PFSK-1 (cell line): ENCODE measurements around the gene CKAP2L.

ENCODE experiments used
- FOXP2 ChIP-seq: optimal IDR thresholded peaks from 2 replicates; pipeline ENCODE3; 2011; ENCODE audit warnings: borderline replicate concordance, control low read depth, inconsistent platforms; ENCODE audit not compliant: insufficient read depth; ENCODE audit errors: extremely low read length, extremely low read depth
- POLR2AphosphoS5 ChIP-seq: IDR thresholded peaks from 2 replicates; pipeline ENCODE4 v1.6.1; 2012; ENCODE audit warnings: low read depth, mild to moderate bottlenecking, control low read depth, low read length, moderate library complexity
- SIN3A ChIP-seq: IDR thresholded peaks from 2 replicates; pipeline ENCODE4 v1.6.1; 2012; ENCODE audit warnings: mild to moderate bottlenecking, low read length, moderate library complexity, borderline replicate concordance; ENCODE audit not compliant: insufficient read depth
- TAF1 ChIP-seq: IDR thresholded peaks from 2 replicates; pipeline ENCODE4 v1.6.1; 2012; ENCODE audit warnings: low read length, control low read depth, borderline replicate concordance; ENCODE audit not compliant: insufficient read depth
- TF ChIP-seq, protein P1 (sequence below), 2 experiments: IDR thresholded peaks; 2 replicates each; pipeline versions ENCODE4 v1.6.1 to v1.8.0; 2011 to 2012; ENCODE audit warnings: low read depth in 2 of 2, low read length in 2 of 2, control low read depth in 1 of 2, inconsistent platforms in 1 of 2, mild to moderate bottlenecking in 1 of 2, moderate library complexity in 1 of 2; ENCODE audit not compliant: insufficient read depth in 1 of 2

CKAP2L gene

DNA sequence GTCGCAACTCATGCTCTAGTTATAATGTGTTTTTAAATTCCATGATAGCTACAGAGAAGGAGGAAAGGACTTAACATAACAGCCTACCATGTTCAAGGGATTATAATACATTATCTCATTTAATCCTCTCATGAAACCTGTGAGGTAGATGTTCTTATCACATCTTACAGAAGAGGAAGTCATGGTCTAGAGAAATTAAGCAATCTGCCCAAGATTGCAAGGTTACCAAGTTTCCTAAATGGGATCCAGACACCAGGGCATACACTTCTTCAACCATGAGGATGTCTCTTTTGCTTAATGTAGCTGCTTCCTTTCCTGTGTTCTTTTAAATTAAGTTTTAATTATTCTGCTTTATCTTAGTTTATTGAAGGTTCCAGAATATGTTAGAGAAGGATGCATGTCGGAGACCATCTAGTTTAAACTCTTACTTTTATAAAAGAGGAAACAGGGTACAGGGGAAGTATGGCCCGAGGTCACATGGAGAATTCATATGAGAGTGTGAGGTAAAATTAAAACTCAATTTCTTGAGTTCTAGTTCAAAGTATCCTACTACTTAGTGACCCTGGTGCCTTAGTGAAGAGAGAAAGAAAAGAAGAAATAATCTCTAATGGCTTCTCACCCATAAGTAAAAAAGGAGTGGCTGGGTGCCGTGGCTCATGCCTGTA, 23.5 kb upstream of the CKAP2L start:
- TF ChIP-seq, protein P1, sequence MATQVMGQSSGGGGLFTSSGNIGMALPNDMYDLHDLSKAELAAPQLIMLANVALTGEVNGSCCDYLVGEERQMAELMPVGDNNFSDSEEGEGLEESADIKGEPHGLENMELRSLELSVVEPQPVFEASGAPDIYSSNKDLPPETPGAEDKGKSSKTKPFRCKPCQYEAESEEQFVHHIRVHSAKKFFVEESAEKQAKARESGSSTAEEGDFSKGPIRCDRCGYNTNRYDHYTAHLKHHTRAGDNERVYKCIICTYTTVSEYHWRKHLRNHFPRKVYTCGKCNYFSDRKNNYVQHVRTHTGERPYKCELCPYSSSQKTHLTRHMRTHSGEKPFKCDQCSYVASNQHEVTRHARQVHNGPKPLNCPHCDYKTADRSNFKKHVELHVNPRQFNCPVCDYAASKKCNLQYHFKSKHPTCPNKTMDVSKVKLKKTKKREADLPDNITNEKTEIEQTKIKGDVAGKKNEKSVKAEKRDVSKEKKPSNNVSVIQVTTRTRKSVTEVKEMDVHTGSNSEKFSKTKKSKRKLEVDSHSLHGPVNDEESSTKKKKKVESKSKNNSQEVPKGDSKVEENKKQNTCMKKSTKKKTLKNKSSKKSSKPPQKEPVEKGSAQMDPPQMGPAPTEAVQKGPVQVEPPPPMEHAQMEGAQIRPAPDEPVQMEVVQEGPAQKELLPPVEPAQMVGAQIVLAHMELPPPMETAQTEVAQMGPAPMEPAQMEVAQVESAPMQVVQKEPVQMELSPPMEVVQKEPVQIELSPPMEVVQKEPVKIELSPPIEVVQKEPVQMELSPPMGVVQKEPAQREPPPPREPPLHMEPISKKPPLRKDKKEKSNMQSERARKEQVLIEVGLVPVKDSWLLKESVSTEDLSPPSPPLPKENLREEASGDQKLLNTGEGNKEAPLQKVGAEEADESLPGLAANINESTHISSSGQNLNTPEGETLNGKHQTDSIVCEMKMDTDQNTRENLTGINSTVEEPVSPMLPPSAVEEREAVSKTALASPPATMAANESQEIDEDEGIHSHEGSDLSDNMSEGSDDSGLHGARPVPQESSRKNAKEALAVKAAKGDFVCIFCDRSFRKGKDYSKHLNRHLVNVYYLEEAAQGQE (IDR thresholded peaks at IDR 0.05; ENCODE audit: insufficient read depth in 1 of 2, low read depth in 2 of 2, low read length in 2 of 2) = no peak
- TF ChIP-seq POLR2AphosphoS5 = no peak

DNA sequence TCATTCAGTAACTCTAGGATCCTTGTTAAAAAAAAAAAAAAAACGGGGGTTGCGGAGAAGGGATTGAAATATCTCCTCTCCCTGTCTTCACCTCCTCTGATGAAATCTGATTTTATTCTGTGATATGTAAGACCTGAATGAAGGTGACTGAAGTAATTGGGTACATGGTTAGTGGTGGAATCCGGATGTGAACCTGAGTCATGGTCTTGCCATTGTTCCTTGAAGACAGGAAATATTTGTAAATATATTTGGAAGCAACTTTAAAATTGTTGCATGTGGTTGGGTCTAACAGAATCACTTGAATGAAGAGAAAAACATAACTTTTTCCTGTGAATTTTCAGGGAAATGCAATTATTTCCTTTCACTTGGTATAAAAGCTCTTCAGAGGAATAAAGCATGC, 22.9 kb upstream of the CKAP2L start:
- TF ChIP-seq, protein P1 (IDR thresholded peaks at IDR 0.05; ENCODE audit: insufficient read depth in 1 of 2, low read depth in 2 of 2, low read length in 2 of 2) = no peak

DNA sequence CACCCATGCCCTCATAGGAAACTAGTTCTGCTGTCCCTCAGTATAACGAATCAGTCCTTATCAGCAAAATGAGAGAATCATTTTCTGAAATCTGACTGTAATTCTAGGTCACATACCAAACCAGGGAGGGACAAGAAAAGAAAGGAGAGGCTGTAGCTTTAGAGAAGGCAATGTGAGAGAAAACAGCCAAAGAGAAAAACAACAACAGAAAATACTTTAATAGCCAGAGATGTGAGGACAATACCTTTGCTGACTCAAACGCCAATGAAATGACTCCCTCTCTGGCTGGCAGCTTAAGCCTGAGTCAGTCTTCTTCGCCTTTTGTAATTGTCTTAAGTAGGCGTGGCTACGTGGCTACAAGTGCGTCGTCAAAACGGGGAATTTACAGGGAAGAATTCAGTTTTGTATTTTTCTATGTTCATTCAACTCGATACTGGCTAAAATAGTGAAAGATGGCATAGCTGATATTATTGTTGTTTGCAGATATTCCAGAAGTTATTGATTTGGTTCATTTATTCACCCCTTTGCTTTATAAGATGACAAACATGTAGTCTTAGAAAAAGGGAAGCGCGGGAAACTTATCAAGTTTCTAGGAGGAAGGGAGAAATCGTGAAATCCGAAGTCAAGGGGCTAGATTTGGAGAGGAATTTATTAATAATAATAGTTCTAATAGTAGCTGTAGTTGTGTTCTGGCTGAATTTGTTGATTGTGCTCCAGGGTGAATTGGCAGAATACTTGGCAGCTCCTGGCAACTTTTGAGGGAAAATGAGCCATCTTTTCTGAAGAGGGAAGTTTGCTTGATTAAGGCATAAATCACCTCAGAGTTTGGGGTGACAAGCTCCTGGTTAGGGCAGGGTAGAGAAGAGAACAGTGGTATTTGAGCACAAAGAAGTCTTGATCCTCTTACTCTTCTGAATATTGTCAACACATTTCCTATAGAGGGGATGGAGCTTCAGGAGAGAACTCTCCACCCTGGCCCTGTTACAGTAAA, 20.1 kb upstream of the CKAP2L start, which contains the start of gene IL1A:
Gene IL1A (minus strand): TSS at position 295 of the 991 bp plus-strand sequence. CDS start 723 bp downstream, outside the sequence.
- TF ChIP-seq POLR2AphosphoS5 (no peak), SIN3A (no peak), FOXP2 (no peak), TAF1 (no peak)
- TF ChIP-seq, protein P1 (IDR thresholded peaks at IDR 0.05; ENCODE audit: insufficient read depth in 1 of 2, low read depth in 2 of 2, low read length in 2 of 2) = no peak

DNA sequence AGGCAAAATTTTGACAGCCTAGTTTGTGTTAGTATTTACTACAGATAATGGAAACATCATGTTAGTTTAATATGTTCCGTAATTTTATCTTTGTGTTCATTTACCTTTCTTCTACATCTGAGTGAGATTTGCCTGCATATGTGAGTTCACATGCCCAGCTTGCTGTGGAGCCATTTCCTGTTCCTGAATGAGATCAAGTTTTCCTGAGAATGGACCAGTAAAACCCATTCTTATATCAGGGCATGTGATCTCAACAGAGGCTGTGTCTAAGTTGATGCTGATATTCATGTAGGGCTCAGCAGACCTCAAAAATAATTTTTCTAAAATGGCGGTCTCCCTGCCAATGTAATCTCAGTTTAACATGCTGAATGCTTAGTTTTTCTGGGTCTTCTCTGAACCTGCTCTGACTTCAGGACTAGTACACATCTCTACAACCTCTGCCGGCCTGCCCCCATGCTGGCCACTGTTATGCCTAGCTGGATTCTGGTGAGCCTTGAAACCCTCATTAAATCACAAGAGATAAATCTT, 18.8 kb upstream of the CKAP2L start:
- no peak for TF ChIP-seq FOXP2
- no peak for TF ChIP-seq TAF1

DNA sequence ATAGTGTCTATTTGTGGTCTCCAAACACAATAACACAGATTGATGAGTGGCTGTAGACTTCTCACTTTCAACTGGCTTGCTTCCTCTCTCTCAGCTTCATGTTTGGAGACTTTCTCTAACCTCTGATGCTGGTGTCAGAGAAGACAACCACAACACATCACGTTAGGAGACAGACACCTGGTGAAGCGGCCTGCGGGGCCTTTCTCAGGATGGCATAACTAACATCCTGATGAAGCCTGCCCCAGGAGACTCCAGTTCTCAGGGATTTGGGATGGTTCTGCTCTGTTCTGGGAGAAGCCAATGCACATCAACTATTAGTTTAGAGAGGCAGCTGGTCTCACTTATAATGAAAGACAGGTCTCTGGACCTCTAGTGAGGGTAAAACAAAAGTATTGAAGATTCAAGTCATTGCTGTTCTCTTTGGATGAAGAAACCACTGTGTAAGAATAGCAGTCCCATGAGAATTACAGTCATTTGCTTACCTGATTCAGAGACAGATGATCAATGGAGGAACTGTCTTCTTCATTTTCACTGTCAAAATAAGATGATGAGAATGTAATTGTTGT, 17.9 kb upstream of the CKAP2L start:
- TF ChIP-seq, protein P1 (IDR thresholded peaks at IDR 0.05; ENCODE audit: insufficient read depth in 1 of 2, low read depth in 2 of 2, low read length in 2 of 2) = no peak
- no peak for TF ChIP-seq SIN3A
- TF ChIP-seq FOXP2 = no peak
- no peak for TF ChIP-seq TAF1
- TF ChIP-seq POLR2AphosphoS5 = no peak
